Measurements from ENCODE around the gene SEBOX. TPM values are rescaled to one million over a fixed set of nuclear protein-coding genes. Genes with fewer than 3 reads are reported as not detected.

SEBOX gene
- total and polyA plus RNA-seq, 2 of the 8 experiments (the other 6 are each of a cell fraction or from before 2014, with no cell fraction given): not detected

- no peaks in the 10 kb centered on the region for H3K79me2 ChIP-seq (ENCODE audit: control insufficient read depth in 1 of 2, insufficient read depth in 2 of 2, low read length in 2 of 2)
- H3K4me1 ChIP-seq (replicated peaks in 1 of 4; ENCODE audit: control insufficient read depth in 3 of 4, insufficient read depth in 4 of 4, low read length in 3 of 4): peaks cover 3 to 16% (median 9%) of the 10 kb centered on the region in 4 experiments; a peak in 6 of 7 replicates
- H3K4ac ChIP-seq (replicated peaks; ENCODE audit: insufficient read length, low read depth, low read length): no peak overlapping the region
- peaks cover 16% of the 10 kb centered on the region; the same call in 1 of the 2 replicates for H3K23me2 ChIP-seq (ENCODE audit: low read depth, low read length)
- no peak overlapping the region for H3K56ac ChIP-seq (replicated peaks; ENCODE audit: insufficient read length, low read depth, low read length)
- DNase-seq (ENCODE audit: low read depth in 1 of 2, low spot score in 2 of 2): no peak
- H3K36me3 ChIP-seq (ENCODE audit: control insufficient read depth in 2 of 4, insufficient read depth in 4 of 4, low read length in 3 of 4): 0 out of 8 replicates have a peak, but pooled peaks cover 0 to 2% (median 0%) of the 10 kb centered on the region in 4 experiments
- H2AFZ ChIP-seq (ENCODE audit: low read length): no peak overlapping the region
- no peak overlapping the region for H3K4me2 ChIP-seq (ENCODE audit: insufficient read depth in 1 of 2, low read depth in 2 of 2, low read length in 2 of 2)
- no peak overlapping the region for H3K9ac ChIP-seq (replicated peaks in 1 of 4; ENCODE audit: extremely low read depth in 1 of 4, low read depth in 3 of 4, low read length in 3 of 4)
- WGBS, 2 experiments (ENCODE audit: extremely low coverage in 1 of 2, insufficient coverage in 1 of 2, insufficient read length in 1 of 2, insufficient replicate concordance in 2 of 2, low coverage in 1 of 2, low lambda C conversion rate in 2 of 2, missing lambda C conversion rate in 1 of 2): 89% methylated on average over 23 of the region's 23 CpGs; no CpG with 5 or more reads in 1 of the 2 experiments
- H2AK5ac ChIP-seq (ENCODE audit: low read depth, low read length): no peak overlapping the region
- peaks cover 9 to 19% (median 19%) of the 10 kb centered on the region in 4 experiments for H3K27me3 ChIP-seq (replicated peaks in 1 of 4; ENCODE audit: control insufficient read depth in 3 of 4, extremely low read depth in 1 of 4, insufficient read depth in 3 of 4, low read length in 3 of 4)
- ChIA-PET CTCF (ENCODE audit: partially characterized antibody) (interaction anchor here (0.8 to 4.6 kb wide), 11 partner anchors 8 to 180 kb away, joined by 3 to 20 read pairs (median 3); partner anchors contain the start of gene POLDIP2), POLR2A (ENCODE audit: partially characterized antibody) (interaction anchor here (1.0 to 12.7 kb wide), 4 partner anchors 11 to 43 kb away, joined by 3 to 103 read pairs (median 6); partner anchors contain the start of genes IFT20, POLDIP2 and TNFAIP1)
- H2BK15ac ChIP-seq (ENCODE audit: low read length): no peak overlapping the region
- no peak overlapping the region for H2BK12ac ChIP-seq (ENCODE audit: low read depth, low read length)
- no peak overlapping the region for H2BK5ac ChIP-seq (ENCODE audit: low read depth, low read length)
- no peak overlapping the region for H3K4me3 ChIP-seq (ENCODE audit: extremely low read depth in 1 of 4, insufficient read depth in 2 of 4, low read depth in 3 of 4, low read length in 4 of 4)
- no peak overlapping the region for H2BK20ac ChIP-seq (ENCODE audit: low read length)
- H4K91ac ChIP-seq (replicated peaks; ENCODE audit: insufficient read length, low read length): no peak overlapping the region
- H3K18ac ChIP-seq (ENCODE audit: extremely low read depth, low read length): no peak overlapping the region
- no peak for TF ChIP-seq FOSL1 (IDR thresholded peaks at IDR 0.05; ENCODE audit: insufficient read depth, low read depth, low read length)
- no peak for TF ChIP-seq CEBPB (IDR thresholded peaks at IDR 0.05; ENCODE audit: low read depth, low read length)
- no peak for TF ChIP-seq CBX5 (IDR thresholded peaks at IDR 0.05; ENCODE audit: low read depth, low read length)
- peaks cover 2 to 12% of the 10 kb centered on the region in 2 experiments for H4K20me1 ChIP-seq (replicated peaks in 1 of 2; ENCODE audit: control insufficient read depth in 1 of 2, insufficient read depth in 2 of 2, low read length in 2 of 2)
- no peak overlapping the region for H3K14ac ChIP-seq (ENCODE audit: insufficient read length)
- no peak overlapping the region for H2BK120ac ChIP-seq (replicated peaks; ENCODE audit: low read depth, low read length)
- H3K79me1 ChIP-seq (ENCODE audit: low read depth, low read length): no peaks in the 10 kb centered on the region
- no peak overlapping the region for H4K8ac ChIP-seq (ENCODE audit: extremely low read depth, insufficient read depth, low read length)
- no peak for FAIRE-seq
- no peaks in the 10 kb centered on the region for H3K9me3 ChIP-seq (ENCODE audit: insufficient read depth in 2 of 2, low read depth in 1 of 2, low read length in 1 of 2)
- H4K5ac ChIP-seq (ENCODE audit: insufficient read length, low read depth, low read length): no peak overlapping the region
- no peak overlapping the region for H3K23ac ChIP-seq (ENCODE audit: insufficient read length)
- H3K27ac ChIP-seq (ENCODE audit: low read depth, low read length): no peak overlapping the region
Observed at GRCh38 chr17:28368915-28369683, 4.1 kb upstream of the SEBOX start.
